Pons (tissue), 1 donor: ENCODE measurements around the gene ERCC6L2.

Experiments
- DNase-seq: peaks from one replicate; pipeline ENCODE4 v3.0.0-alpha.2; 2016; ENCODE audit warnings: low spot score

Gene ERCC6L2

DNA sequence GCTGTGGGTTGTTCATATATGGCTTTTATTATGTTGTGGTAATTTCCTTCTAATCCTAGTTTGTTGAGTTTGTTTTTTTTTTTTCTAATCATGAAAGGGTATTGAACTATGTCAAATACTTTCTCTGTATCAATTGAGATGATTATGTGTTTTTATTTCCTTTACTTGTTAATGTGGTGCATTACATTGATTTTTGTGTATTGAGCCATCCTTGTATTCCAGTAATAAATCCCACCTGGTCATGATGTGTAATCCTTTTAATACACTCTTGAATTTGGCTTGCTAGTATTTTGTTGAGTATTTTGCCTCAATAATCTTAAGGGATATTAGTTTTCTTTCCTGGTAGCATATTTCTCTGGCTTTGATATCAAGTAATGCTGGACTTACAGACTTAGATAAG is 13.1 kb upstream of the ERCC6L2 start:
- DNase-seq = no peak

DNA sequence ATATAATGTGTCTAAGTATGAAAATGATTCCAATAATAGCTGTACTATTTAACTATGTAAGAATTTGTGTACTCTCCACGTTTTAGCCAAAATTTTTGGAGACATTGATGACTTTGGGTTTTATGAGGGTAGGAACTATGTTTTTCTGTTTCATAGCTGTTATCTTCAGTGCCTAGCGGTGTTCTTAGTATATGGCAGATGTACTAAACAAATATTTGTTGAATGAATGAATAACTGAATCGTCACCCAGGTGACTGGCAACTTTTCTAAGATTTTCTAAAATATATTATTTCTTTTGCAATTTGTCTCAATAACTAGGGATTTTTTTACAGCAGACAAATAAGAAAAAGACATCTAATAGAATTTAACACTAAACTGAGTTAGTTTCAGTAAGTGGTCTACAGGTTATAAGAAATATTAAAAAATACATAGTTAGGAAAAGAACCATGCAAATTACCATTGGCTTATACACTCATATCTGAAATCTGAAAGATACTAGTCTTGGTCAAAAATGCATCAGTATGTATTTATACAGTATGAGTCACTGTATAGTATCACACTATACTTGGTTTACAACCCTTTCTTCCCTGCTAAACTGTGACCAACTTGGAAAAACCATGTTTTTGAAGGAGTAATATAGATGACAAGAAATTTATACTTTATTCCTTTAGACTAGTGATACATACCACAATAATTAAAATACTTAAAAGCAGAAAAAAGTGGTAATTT is 10.5 kb upstream of the ERCC6L2 start:
- DNase-seq = no peak

DNA sequence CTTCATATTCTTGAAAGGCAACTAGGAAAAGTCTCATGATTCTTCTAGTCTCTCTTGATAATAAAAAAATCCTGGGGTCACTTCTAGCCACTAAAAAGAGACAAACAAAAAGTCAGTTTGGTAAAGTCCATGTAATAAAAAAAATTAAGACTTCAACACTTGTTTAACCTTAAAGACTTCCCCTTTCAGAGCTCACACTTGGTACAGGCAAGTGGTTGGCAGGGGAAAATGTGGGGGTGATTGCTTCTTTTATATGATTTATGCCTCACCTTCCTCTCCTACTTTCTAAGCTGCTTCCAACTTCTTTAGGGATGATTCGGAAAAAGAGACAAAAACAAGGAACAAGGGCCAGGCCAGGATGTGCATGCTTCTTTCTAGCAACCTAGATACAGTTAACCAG is 5.1 kb upstream of the ERCC6L2 start:
- DNase-seq = no peak

DNA sequence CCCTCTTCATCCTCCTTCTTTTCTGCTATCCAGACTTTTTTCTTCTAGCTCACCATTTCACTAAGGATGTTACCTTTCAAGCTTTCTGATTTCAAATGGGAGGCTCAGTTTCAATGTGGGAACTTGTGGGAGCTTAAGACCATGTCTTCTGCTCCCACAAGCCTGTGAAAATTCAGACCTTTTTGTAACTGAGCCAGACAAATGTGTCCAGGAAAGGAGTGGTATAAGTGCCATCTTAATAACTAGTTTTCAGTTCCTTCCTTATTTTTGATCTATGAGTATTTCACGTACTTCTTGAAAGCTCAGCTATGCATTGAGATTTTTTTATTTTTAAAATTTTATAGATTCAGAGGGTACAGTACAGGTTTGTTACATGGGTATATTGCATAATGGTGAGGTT is 4.6 kb upstream of the ERCC6L2 start:
- DNase-seq = no peak

DNA sequence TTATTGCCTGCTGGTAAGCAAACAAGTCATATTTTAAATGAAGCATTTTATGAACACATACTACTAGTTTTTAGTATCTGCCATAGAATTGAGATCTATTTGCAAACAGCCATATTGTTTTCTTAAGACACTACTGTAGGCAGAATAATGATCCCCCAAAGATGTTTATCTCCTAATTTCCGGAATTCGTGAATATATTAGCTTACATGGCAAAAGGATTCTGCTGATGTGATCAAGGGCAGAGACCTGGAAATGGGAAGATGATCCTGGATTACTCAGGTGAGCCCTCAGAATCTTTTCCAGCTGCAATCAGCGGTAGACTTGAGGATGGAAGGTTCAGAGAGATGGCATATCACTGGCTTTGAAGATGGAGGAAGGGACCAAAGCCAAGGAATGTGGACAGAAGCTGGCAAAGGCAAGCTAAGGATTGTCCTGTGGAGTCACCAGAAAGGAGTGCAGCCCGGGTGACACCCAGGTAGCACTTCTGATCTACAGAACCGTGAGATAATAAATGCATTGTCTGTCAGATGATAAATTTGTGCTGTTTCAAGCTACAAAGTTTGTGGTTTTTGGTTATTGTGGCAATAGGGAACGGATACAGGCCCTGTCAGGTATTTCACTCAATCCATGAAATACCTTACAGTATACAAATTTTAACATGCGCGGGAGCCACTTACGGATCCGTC is 1.0 kb upstream of the ERCC6L2 start:
- peak; percentile 15 for DNase-seq

DNA sequence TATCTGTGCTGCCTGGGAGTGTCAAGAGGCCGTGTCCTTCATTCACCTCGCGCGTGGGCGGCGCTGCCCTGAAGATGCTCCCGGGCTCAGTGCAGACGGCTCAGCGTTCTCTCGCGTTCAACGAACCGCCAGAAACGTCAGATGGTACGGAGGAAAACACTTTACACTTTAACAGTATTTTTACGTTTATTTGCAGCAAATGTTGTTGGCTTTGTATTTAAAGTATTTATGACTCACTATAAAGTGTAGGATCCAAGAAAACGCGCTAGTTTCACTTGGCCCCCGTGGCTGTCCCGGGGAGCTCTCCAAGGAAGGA is 544 bp upstream of the ERCC6L2 start:
- DNase-seq = no peak

DNA sequence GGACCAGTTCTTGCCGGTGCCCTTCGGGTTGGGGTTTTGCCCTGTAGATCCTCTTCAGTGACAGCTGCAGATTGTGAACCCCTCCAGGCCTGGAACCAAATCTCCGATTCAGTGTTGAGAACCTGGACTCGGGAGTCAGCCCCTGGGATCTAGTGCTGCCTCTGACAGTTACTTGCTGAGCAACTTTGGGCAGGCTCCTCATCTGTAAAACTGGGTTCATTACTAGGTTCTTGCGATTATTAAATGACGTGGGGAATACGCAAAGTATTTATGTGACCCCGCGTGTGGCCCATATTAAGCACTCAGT is 600 bp downstream of the ERCC6L2 start:
- DNase-seq = no peak

DNA sequence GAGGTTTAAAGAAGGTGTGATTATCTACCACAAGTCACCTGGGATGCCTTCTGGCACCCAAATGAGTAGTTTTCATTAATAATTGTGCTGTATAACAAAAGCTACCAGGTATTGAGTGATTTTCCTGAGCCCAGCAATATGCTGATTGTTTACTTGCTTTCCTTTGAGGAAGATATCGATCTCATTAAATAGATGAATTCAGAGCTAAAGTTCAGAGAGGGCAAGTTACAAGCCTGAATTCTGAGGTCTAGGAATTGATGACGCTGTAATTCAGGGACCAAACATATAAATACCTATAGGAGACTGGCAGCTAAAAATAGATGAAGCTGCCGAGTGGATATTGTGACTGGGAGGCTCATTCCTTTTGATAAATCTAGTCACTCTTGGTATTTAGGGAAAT is 1.1 kb downstream of the ERCC6L2 start:
- no peak for DNase-seq

DNA sequence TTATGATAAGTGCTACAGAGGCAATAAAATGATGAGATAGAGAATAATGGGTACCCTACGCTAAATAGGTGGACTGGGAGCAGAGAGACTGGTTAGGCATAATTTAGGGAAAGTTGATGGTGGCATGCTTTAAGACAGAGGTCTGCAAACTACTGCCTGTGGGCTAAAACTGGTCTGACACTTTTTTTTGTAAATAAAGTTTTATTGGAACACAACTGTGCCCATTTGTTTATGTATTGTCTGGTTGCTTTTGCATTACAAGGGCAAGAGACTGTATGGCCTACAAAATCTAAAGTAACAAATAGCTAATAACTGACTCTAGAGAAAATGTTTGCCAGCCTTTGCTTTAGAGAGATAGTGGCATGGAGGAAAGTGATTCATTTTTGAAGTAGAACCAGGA is 2.5 kb downstream of the ERCC6L2 start:
- DNase-seq = no peak

DNA sequence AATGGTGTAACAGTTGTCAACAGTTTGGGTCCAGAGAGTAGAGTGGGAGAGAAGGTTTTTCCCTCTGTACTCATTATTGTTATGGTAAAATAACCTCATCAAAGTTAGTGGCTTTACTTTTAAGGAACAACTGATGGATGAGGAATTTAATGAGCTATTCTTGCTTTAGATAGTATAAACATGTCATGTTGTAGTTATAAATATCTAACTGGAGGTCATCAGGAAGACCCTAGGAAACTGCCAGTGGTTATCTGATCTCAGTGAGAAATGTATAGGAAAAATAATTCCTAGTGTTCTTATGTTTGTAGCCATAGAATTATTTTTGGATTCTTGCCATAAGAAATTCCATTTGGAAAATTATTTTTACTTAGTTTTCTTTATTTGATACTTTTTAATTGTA is 4.1 kb downstream of the ERCC6L2 start:
- no peak for DNase-seq

DNA sequence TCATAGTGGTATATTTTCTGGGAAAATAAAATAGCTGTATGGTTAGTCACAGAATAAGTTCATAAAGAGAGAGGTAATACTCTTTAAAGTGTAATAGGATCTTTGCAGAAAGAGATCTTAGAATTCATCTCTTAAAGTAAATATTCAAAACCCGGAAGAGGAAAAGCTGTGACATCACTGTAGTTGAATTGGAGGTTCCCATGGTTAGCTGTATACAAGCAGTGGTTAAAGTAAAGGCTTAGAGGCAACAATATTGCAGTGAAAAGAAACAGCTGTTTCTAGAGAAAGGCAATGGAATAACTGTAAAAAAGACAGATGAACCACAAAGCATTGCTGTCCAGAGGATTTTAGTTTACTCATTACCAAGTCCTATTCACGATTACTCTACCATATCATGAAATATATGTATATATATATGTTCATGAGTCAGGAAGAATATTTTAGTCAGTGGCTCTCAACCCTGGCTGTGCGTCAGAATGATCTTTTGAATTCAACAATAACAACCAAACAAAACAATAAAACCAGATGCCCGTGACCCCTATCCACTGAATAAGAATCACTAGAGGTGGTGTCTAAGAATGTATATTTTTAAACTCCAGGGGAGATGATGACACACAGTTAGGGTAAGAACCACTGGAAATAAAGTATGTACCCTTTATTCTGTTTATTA is 4.7 kb downstream of the ERCC6L2 start:
- DNase-seq = no peak

DNA sequence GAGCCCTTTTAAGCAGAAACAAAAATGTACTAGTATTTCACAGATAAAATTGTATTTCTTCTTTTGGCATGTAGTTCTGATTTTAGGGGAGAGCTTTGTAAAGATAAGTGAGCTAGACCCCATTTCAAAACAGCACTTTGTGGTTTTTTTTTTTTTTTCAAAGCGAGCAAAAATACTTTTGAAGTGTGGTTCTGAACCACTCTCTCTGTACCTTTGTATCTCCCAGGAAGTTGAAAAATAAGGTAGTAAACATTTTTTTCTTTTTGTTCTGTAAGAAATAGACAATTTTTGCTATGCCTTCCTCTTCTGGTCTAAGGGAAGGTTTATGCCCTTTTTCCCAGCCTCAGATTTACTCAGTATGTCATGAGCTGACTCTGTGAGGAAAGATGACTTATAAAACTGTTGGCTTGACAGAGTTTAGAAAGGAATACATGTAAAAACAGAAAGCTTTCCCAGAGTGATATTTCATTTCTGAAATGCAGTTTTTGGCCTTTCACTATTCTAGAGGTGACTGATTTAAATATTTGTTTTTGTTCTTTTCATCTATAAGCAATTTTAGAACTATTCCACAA is 12.5 kb downstream of the ERCC6L2 start:
- no peak for DNase-seq

DNA sequence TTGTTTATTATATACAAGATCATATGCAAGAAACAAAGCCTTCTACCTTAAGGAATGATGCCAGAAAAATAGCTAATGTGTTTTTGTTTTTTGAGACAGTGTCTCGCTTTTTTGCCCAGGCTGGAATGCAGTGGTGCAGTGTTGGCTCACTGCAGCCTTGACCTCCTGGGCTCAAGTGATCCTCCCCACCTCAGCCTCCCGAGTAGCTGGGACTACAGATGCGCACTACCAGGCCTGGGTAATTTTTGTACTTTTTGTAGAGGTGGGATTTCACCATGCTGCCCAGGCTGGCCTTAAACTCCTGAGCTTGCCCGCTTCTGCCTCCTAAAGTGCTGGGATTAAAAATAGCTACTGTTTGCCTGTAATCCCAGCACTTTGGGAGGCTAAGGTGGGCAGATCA is 15.1 kb downstream of the ERCC6L2 start:
- no peak for DNase-seq

DNA sequence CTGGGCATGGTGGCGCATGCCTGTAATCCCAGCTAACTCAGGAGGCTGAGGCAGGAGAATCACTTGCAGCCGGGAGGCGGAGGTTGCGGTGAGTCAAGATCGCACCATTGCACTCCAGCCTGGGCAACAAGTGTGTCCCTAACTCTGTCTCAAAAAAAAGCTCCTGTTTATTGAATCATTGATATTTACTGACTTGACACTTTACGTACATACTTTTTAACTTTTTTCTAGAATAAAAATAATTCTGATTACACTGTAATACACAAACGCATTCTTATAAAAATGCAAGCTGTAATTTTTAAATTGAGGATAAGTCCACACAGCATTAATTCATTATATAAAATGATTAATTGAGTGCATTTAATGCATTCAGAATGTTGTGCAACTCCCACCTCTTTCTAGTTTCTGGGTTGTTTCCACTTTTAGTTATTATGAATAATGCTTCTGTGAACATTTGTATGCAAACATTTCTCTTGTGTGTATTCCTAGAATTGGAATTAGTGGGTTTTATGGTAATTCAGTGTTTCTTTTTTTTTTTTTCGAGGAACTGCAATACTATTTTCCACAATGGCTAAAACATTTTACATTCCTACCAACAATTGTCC is 15.7 kb downstream of the ERCC6L2 start:
- no peak for DNase-seq

DNA sequence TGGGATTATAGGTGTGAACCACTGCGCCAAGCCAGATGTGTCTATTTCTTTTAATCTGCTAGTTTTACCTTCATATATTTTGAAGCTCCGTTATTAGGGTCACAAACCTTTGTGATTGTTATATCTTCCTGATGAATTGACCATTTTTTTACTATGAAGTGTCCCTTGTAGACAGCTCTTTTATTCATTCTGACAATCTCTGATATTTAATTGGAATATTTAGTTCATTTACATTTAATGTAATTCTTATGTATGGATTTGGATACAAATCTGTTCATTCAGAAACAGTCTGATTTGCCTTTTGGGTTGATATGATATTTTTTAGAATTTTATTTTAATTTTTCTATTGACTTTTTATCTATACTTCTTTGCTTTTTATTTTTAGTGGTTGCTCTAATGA is 17.2 kb downstream of the ERCC6L2 start:
- no peak for DNase-seq

DNA sequence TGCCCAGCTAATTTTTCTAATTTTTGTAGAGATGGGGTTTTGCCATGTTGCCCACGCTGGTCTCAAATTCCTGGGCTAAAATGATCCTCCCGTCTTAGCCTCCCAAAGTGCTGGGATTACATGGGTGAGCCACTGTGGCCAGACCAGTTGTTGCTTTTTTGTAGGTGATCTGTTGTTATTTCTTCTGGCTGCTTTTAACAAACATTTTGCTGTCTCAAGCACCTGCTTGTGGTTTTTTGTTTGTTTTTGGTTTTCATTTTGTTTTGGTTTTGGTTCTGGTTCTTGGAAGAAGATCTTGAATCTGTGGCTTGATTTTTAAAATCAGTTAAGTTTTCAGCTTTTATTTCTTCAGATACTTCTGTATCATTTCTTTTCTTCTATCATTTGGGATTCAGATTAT is 21.1 kb downstream of the ERCC6L2 start:
- DNase-seq = no peak

DNA sequence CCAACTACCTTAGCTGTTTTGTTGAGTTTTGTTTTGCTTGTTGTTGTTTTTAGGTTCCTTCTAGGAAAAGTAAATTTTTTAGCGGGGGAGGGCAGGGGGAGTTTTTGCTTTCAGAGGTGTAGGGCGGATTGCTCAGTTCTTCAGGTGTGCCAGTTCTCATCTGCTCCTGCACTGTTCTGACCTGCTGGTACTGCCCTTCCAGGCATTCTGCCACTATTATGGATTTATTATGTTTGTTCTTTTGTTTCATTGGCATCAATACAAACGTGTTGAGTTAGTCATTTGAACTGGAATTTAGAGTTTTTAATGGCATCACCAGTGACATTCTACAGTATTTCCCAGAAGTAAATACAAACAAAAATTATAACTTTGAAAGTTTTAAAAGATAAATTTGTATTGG is 26.0 kb downstream of the ERCC6L2 start:
- no peak for DNase-seq

DNA sequence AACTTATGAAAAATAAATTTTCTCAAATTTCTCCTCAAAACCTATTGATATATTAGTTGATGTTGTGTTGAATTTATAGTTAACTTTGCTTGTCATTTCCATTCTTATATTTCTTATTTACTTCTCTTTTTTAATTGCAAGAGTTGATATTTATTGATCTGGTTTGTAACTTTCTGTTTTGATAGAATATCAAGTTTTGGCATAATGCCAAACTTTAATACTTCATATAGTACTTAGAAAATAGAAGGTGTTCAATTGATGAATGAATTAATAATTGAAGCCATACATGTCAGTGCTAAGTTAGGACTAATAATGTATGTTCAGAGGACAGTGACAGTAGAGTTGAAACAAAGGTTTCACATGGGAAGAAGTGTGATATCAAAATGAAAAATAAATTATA is 27.9 kb downstream of the ERCC6L2 start:
- DNase-seq = no peak

DNA sequence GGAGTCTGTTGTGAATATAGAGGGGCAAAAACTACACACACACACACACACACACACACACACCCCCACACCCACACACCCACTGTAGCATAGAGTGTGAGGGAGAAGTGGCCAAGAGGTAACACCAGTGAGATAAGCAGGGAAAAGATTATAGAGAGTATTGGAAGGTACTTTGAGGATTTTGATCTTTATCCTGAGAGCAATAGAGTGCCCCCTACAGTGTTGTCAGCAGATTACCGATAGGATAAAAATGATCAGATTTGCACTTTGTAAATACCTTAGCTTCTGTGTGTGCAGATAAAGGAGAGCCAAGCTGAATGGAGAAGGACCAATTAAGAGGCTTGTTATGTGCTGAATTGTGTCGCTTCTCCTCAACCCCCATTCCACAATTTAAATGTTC is 32.3 kb downstream of the ERCC6L2 start:
- DNase-seq = no peak

DNA sequence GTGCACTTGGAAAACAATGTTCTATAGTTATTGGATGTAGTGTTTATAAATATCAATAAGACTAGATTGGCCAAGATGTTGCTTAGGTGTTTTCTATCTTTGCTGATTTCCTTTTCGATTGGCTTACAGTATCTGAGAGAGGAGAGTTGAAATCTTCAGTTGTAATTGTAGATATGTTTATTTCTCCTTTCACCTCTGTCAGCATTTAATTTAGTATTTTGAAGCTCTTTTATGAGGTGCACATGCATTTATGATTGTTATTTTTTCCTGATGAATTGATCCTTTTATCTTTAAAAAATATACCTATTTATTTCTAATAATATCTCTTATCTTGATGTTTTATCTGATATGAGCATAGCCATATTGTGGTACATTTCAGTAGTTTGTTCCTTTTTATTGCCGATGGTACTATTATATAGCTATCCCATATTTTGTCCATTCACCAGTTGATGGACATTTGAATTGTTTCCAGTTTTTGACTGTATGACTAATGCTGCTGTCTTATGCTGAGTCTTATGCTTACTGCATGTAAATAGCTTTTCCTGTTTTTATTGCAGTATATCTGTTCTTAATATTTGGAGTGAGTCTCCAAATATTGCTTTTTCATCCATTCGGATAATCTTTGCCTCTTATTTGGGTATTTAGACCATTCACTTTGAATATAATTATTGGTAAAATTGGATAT is 34.7 kb downstream of the ERCC6L2 start:
- no peak for DNase-seq

DNA sequence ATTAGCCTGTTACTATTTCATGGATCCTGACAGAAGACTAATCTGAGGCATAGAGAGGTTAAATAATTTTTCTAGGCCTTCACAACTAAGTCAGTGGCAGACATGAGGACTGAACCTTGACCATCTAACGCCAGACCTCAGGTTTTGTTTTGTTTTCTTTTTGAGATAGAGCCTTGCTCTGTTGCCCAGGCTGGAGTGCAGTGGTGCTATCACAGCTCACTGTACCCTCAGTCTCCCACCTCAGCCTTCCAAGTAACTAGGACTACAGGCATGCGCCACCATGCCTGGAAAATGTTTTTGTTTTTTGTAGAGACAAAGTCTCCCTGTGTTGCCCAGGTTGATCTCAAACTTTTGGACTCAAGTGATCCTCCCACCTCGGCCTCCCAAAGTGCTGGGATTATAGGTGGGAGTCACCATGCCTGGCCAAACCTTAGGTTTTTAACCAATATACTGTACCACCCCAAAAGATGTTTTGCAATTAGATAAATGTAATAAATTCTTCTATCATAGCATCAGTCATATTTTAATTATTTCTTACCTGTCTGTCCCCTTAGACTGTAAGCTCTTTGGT is 35.4 kb downstream of the ERCC6L2 start:
- DNase-seq = no peak

DNA sequence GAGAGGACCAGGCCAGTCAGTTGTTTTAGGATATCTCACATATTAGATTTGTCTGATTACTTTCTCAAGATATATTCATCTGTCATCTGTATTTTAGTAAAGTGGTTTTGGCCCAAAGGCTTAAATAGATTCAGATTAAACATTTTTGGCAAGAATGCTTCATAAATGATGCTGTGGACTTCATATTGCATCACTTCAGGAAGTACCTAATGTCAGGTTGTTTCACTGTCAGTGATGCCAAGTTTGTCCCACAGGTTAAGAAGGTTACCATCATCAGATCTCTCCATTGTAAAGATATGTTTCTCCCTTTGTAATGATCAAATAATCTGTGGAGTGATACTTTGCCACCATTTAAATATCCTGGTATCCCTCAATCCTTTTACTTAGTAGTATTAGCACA is 37.3 kb downstream of the ERCC6L2 start:
- no peak for DNase-seq
